ENCODE results near the gene FERMT3. TPM values are rescaled to one million over a fixed set of nuclear protein-coding genes. Genes with fewer than 3 reads are reported as not detected.

Gene FERMT3
- total and polyA plus RNA-seq, 2 of the 13 experiments (the other 11 are each of a cell fraction or from before 2014, with no cell fraction given), result 0.29 TPM; not detected in 1

- TF ChIP-seq YY1 (IDR thresholded peaks at IDR 0.05; ENCODE audit: insufficient read depth, insufficient replicate concordance, low read depth, low read length) (no peak), CEBPB (IDR thresholded peaks at IDR 0.05; ENCODE audit: borderline replicate concordance, low read depth, low read length) (no peak), ZC3H4 (CRISPR knock-in tag; IDR thresholded peaks at IDR 0.05; ENCODE audit: borderline replicate concordance) (no peak), ZNF382 (CRISPR knock-in tag; IDR thresholded peaks at IDR 0.05; ENCODE audit: borderline replicate concordance) (no peak), ZNF30 (CRISPR knock-in tag; IDR thresholded peaks at IDR 0.05) (no peak), ZNF703 (CRISPR knock-in tag; IDR thresholded peaks at IDR 0.05; ENCODE audit: borderline replicate concordance) (no peak), ZNF609 (CRISPR knock-in tag; IDR thresholded peaks at IDR 0.05; ENCODE audit: borderline replicate concordance) (no peak), HMGXB4 (CRISPR knock-in tag; IDR thresholded peaks at IDR 0.05; ENCODE audit: borderline replicate concordance in 1 of 2, low read depth in 1 of 2) (no peak), EZH2 (conservative IDR thresholded peaks at IDR 0.05; ENCODE audit: low read depth, low read length) (no peak), IRF1 (CRISPR knock-in tag; IDR thresholded peaks at IDR 0.05; ENCODE audit: low read depth) (no peak), GABPA (IDR thresholded peaks at IDR 0.05; ENCODE audit: low read depth, low read length) (no peak), GABPA (CRISPR knock-in tag; IDR thresholded peaks at IDR 0.05; ENCODE audit: low read depth) (peak; percentile 69), ZNF549 (CRISPR knock-in tag; IDR thresholded peaks at IDR 0.05) (no peak), ZNF10 (CRISPR knock-in tag; IDR thresholded peaks at IDR 0.05; ENCODE audit: borderline replicate concordance, low read depth) (no peak), GTF2F1 (IDR thresholded peaks at IDR 0.05; ENCODE audit: low read length) (no peak), HNF4G (IDR thresholded peaks at IDR 0.05; ENCODE audit: borderline replicate concordance, low read depth, low read length) (no peak), HNF4G (CRISPR knock-in tag; IDR thresholded peaks at IDR 0.05; ENCODE audit: borderline replicate concordance, low read depth) (no peak; the same call in 1 of the 2 replicates), ZNF331 (CRISPR knock-in tag; IDR thresholded peaks at IDR 0.05) (no peak), HNF4A (CRISPR knock-in tag; IDR thresholded peaks at IDR 0.05) (no peak), ZNF614 (CRISPR knock-in tag; IDR thresholded peaks at IDR 0.05; ENCODE audit: borderline replicate concordance) (no peak; the same call in 1 of the 2 replicates), MEIS1 (CRISPR knock-in tag; IDR thresholded peaks at IDR 0.05; ENCODE audit: borderline replicate concordance) (no peak), SAP130 (CRISPR knock-in tag; IDR thresholded peaks at IDR 0.05; ENCODE audit: low read depth) (peak; percentile 46; the same call in 1 of the 2 replicates)
These were observed 20.1 kb downstream of the FERMT3 start (continued) for GRCh38 chr11:64226507-64227051.
